ENCODE results near the gene ZBTB21. TPM values are rescaled to one million over a fixed set of nuclear protein-coding genes. Genes with fewer than 3 reads are reported as not detected.

ZBTB21 gene
- total and polyA plus RNA-seq, 2 of the 4 experiments (the other 2 are of a cell fraction) = 6.8 to 12.0 TPM

DNA sequence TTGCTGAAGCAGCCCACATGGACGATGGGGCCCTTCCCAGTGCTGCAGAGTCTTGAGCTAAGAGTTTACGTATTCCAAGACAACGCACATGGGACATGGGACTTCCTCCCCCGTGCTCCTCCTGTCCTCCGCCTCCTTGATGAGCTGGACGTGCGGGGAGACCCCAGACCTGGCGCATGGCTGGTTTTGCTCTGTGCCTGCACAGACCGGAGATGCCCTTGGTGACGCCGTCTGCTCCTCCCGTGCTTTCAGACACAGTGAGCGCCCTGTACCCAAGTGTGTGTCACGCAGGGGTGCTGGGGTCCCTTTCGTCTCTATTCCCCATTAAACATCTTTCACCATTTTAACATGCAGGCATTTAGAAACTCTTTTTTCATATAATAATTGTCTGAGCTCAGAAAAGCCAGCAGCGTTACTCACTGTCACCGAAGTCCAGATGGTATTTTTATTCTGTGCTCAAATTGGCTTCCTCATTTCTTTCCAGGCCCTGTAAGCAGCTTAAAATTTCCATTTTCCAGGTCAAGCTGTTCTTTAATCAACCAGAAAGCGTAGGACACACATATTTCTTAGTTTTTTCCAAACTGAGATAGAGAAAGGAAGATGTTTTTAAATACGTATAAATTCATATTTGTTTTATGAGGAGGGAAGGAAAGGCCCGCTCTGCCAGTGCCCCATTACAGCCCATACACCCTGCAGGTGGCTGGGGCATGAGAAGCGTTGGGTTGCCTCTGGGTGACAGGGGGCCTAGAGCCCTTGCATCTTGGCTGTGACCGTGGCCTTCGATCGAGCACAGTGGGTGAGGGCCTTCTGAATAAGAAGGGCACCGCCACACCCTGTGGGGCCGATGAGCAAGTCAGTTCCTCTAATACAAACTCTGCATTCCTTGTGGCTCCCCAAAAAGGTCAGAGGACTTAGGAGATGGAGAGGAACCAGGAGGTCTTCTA lies 17.9 kb upstream of the ZBTB21 start (continued):
- TF ChIP-seq RCOR1 (IDR thresholded peaks at IDR 0.05; ENCODE audit: insufficient replicate concordance, low read length) = no peak
- TF ChIP-seq RAD21 (IDR thresholded peaks at IDR 0.05; ENCODE audit: low read length) = no peak

DNA sequence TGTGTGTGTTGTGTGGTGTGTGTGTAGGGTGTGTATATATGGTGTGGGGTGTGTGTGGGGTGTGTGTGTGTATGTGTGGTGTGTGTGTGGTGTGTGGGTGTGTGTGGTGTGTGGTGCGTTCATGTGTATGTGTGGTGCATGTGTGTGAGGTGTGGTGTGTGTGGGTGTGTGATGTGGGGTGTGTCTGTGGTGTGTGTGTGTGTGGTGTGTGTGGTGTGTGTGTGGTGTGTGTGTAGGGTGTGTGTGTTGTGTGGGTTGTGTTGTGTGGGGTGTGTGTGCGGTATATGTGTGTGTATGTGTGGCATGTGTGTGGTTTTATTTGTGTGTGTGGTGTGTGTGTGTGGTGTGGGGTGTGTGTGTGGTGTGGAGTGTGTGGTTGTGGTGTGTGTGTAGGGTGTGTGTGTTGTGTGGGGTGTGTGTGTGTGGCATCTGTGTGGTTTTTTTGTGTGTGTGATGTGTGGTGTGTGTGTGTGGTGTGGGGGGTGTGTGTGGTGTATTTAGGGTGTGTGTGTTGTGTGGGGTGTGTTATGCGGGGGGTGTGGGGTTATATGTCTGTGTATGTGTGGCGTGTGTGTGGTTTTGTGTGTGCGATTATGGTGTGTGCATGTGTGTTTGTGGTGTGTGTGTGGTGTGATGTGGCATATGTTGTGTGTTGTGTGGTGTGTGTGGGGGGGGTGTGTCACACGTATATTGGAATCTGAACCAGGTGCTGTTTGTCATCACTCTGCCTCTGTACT lies 17.1 kb upstream of the ZBTB21 start:
- Histone ChIP-seq H2AK9ac (replicated peaks; ENCODE audit: low read depth, low read length, poor library complexity) (no peak overlapping the region), H4K8ac (ENCODE audit: low read depth in 2 of 2, low read length in 2 of 2) (peak overlapping the region; percentile 56 to 93; a peak in 3 of 4 replicates), H3K27ac (ENCODE audit: insufficient read depth, low read length) (no peak overlapping the region), H3K9me1 (ENCODE audit: insufficient read depth, low read length) (peaks cover 26% of the 10 kb centered on the region), H3K14ac (replicated peaks; ENCODE audit: low read depth, low read length) (peak overlapping the region; percentile 73; the same call in 1 of the 2 replicates), H3K23ac (ENCODE audit: low read depth, low read length) (no peak overlapping the region), H3K9ac (ENCODE audit: low read depth, low read length) (no peak overlapping the region), H4K91ac (ENCODE audit: insufficient read depth, low read depth, low read length) (peak overlapping the region; percentile 70; the same call in 1 of the 2 replicates), H3K4me2 (ENCODE audit: low read depth, low read length) (no peak overlapping the region), H2BK5ac (ENCODE audit: low read depth, low read length, poor library complexity, severe bottlenecking) (peak overlapping the region; percentile 96), H2AFZ (replicated peaks; ENCODE audit: low read length, poor library complexity) (no peak overlapping the region), H3K4ac (ENCODE audit: low read depth, low read length) (peak overlapping the region; percentile 85), H2AK5ac (ENCODE audit: low read depth, low read length) (peak overlapping the region; percentile 86), H3K36me3 (ENCODE audit: control insufficient read depth, insufficient read depth, low read length) (no peaks in the 10 kb centered on the region), H3K18ac (ENCODE audit: low read depth, low read length) (peak overlapping the region; percentile 57), H3K56ac (ENCODE audit: extremely low read depth, insufficient read depth, low read length) (no peak overlapping the region), H4K5ac (ENCODE audit: low read depth, low read length) (peak overlapping the region; percentile 66), H2BK15ac (ENCODE audit: low read depth, low read length) (peak overlapping the region; percentile 98), H3K9me3 (ENCODE audit: control insufficient read depth, insufficient read depth, low read length) (no peaks in the 10 kb centered on the region), H2BK20ac (ENCODE audit: low read depth, low read length) (peak overlapping the region; percentile 70), H3K4me3 (ENCODE audit: insufficient read depth, low read depth, low read length) (no peak overlapping the region), H3K79me1 (ENCODE audit: low read depth in 1 of 2, low read length in 2 of 2) (peaks cover 3 to 4% of the 10 kb centered on the region in 2 experiments; a peak in 2 of 4 replicates), H3K4me1 (ENCODE audit: control insufficient read depth, insufficient read depth, low read length) (peaks cover 13% of the 10 kb centered on the region), H3K27me3 (ENCODE audit: control insufficient read depth, insufficient read depth, low read length) (no peaks in the 10 kb centered on the region), H4K20me1 (ENCODE audit: insufficient read depth, low read length) (no peaks in the 10 kb centered on the region), H2BK120ac (ENCODE audit: low read depth, low read length) (peak overlapping the region; percentile 60)
- ChIA-PET POLR2A (ENCODE audit: unreplicated experiment) (no interaction called here), CTCF (no interaction called here)
- ATAC-seq (ENCODE audit: low read depth) (no peak), DNase-seq (no peak)
- BruUV-seq (replicated peaks) = no TSS peak
- dilution Hi-C loops (cut with HindIII; ENCODE audit: low sequenced_read_pairs, unreplicated experiment) (no loop called here), in situ Hi-C loops (cut with MboI; ENCODE audit: low sequenced_read_pairs) (no loop called here), intact Hi-C loops (cut with micrococcal nuclease) (no loop called here)
- WGBS, 2 experiments (ENCODE audit: extremely low coverage in 2 of 2, insufficient read length in 1 of 2) = 81% methylated on average over 4 of the region's 6 CpGs; no CpG with 5 or more reads in 1 of the 2 experiments
- no peak for TF ChIP-seq CEBPB (IDR thresholded peaks at IDR 0.05; ENCODE audit: low read depth, low read length)
- TF ChIP-seq SMC3 (IDR thresholded peaks at IDR 0.05; ENCODE audit: low read depth, low read length) = no peak
- TF ChIP-seq, protein P1, sequence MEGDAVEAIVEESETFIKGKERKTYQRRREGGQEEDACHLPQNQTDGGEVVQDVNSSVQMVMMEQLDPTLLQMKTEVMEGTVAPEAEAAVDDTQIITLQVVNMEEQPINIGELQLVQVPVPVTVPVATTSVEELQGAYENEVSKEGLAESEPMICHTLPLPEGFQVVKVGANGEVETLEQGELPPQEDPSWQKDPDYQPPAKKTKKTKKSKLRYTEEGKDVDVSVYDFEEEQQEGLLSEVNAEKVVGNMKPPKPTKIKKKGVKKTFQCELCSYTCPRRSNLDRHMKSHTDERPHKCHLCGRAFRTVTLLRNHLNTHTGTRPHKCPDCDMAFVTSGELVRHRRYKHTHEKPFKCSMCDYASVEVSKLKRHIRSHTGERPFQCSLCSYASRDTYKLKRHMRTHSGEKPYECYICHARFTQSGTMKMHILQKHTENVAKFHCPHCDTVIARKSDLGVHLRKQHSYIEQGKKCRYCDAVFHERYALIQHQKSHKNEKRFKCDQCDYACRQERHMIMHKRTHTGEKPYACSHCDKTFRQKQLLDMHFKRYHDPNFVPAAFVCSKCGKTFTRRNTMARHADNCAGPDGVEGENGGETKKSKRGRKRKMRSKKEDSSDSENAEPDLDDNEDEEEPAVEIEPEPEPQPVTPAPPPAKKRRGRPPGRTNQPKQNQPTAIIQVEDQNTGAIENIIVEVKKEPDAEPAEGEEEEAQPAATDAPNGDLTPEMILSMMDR (conservative IDR thresholded peaks at IDR 0.05; ENCODE audit: low read depth, low read length) = no peak
- TF ChIP-seq RFX5 (IDR thresholded peaks at IDR 0.05; ENCODE audit: low read depth, low read length) = no peak
- TF ChIP-seq MAFK (IDR thresholded peaks at IDR 0.05; ENCODE audit: low read depth, low read length) = no peak
- no peak for TF ChIP-seq POLR2A (IDR thresholded peaks at IDR 0.05; ENCODE audit: low read depth, low read length)
- no peak for TF ChIP-seq MAZ (IDR thresholded peaks at IDR 0.05; ENCODE audit: borderline replicate concordance, low read depth, low read length)
- no peak for TF ChIP-seq CHD1 (IDR thresholded peaks at IDR 0.05; ENCODE audit: low read depth, low read length)
- TF ChIP-seq MXI1 (IDR thresholded peaks at IDR 0.05; ENCODE audit: borderline replicate concordance, low read depth, low read length) = no peak
- TF ChIP-seq NFE2L2 (IDR thresholded peaks at IDR 0.05; ENCODE audit: low read depth, low read length) = no peak
